ENCODE data around the gene REC114.
"Not testable (repeated sequence)": the region's sequence is repeated elsewhere in the genome, so short reads cannot be mapped to it uniquely, and the experiment has no call there.

Gene REC114

GRCh38 chr15:73538123-73538522 lies 95.2 kb downstream of the REC114 start:
- no peak for DNase-seq

- no peak for DNase-seq
Observed at GRCh38 chr15:73538563-73539211, 95.7 kb downstream of the REC114 start.

GRCh38 chr15:73539212-73540128 lies 96.5 kb downstream of the REC114 start:
- no peak for DNase-seq

- DNase-seq: no peak
Observed at GRCh38 chr15:73540161-73540560, 97.2 kb downstream of the REC114 start.

- DNase-seq: no peak
Observed at GRCh38 chr15:73541479-73541878, 98.5 kb downstream of the REC114 start.

GRCh38 chr15:73548925-73549324 lies 106.0 kb downstream of the REC114 start:
- not testable (repeated sequence) for DNase-seq

GRCh38 chr15:73550190-73550589 lies 107.2 kb downstream of the REC114 start:
- DNase-seq: no peak

GRCh38 chr15:73555080-73555479 lies 112.1 kb downstream of the REC114 start:
- DNase-seq: no peak

- DNase-seq: no peak
Observed at GRCh38 chr15:73558529-73558928, 115.6 kb downstream of the REC114 start.

- no peak for DNase-seq
Observed at GRCh38 chr15:73560501-73561117, 117.6 kb downstream of the REC114 start.

- no peak for DNase-seq
Observed at GRCh38 chr15:73564255-73564654, 121.3 kb downstream of the REC114 start.

GRCh38 chr15:73567020-73567419 lies 124.1 kb downstream of the REC114 start:
- DNase-seq: no peak

- DNase-seq: no peak
Observed at GRCh38 chr15:73568564-73569280, 125.8 kb downstream of the REC114 start.

GRCh38 chr15:73569361-73569760 lies 126.4 kb downstream of the REC114 start:
- no peak for DNase-seq

GRCh38 chr15:73570355-73571032 lies 127.5 kb downstream of the REC114 start:
- DNase-seq: no peak

- no peak for DNase-seq
Observed at GRCh38 chr15:73571346-73571745, 128.4 kb downstream of the REC114 start.

- DNase-seq: no peak
Observed at GRCh38 chr15:73572296-73572695, 129.3 kb downstream of the REC114 start.

- no peak for DNase-seq
Observed at GRCh38 chr15:73573037-73573436, 130.1 kb downstream of the REC114 start.

- no peak for DNase-seq
Observed at GRCh38 chr15:73573572-73573971, 130.6 kb downstream of the REC114 start.

GRCh38 chr15:73575636-73576247 lies 132.8 kb downstream of the REC114 start:
- no peak for DNase-seq

- DNase-seq: not testable (repeated sequence)
Observed at GRCh38 chr15:73577593-73577992, 134.6 kb downstream of the REC114 start.

GRCh38 chr15:73578026-73578425 lies 135.1 kb downstream of the REC114 start:
- no peak for DNase-seq

All from activated CD4-positive, alpha-beta T cell treated with anti-CD3 and anti-CD28 coated beads for 1 hour (primary cell).